SK-N-SH (cell line): ENCODE measurements around the gene RCN1.

Source experiments
- CTCF ChIP-seq: fragments of 200-600 bp; sonication (generic); IDR thresholded peaks from 2 replicates; pipeline ENCODE4 v1.6.1; 2017; ENCODE audit warnings: antibody characterized with exemption, mild to moderate bottlenecking, moderate library complexity
- EP300 ChIP-seq, 2 experiments: IDR thresholded peaks; 2 replicates each; pipeline versions ENCODE4 v1.4.0 to v1.6.1; 2012; ENCODE audit warnings: borderline replicate concordance in 1 of 2, low read depth in 1 of 2, low read length in 1 of 2
- EZH2phosphoT487 ChIP-seq: fragments of 200-600 bp; sonication (generic); IDR thresholded peaks from 2 replicates; pipeline ENCODE4 v1.6.1; 2017; ENCODE audit warnings: low read depth, mixed run types, mild to moderate bottlenecking, antibody characterized with exemption, moderate library complexity, borderline replicate concordance
- POLR2AphosphoS5 ChIP-seq: IDR thresholded peaks from 2 replicates; pipeline ENCODE4 v1.6.1; 2012; ENCODE audit warnings: low read depth, low read length
- TAF1 ChIP-seq: IDR thresholded peaks from 2 replicates; pipeline ENCODE4 v1.6.1; 2012; ENCODE audit warnings: low read depth, mild to moderate bottlenecking, low read length, moderate library complexity, borderline replicate concordance

- TF ChIP-seq EP300 (IDR thresholded peaks at IDR 0.05; ENCODE audit: borderline replicate concordance in 1 of 2, low read depth in 1 of 2, low read length in 1 of 2), result no peak
- no peak for TF ChIP-seq EZH2phosphoT487
- no peak for TF ChIP-seq POLR2AphosphoS5
- TF ChIP-seq TAF1, result no peak
- no peak for TF ChIP-seq CTCF
Observed at GRCh38 chr11:32105871-32106560, 15.1 kb downstream of the RCN1 start.
